NK-92 (cell line): ENCODE measurements around the gene KMT5B.

Experiments used
- DNase-seq: peaks from one replicate; lab custom pipeline; 2025; ENCODE audit not compliant: unreplicated experiment; lab: John Stamatoyannopoulos, UW

KMT5B gene

DNA sequence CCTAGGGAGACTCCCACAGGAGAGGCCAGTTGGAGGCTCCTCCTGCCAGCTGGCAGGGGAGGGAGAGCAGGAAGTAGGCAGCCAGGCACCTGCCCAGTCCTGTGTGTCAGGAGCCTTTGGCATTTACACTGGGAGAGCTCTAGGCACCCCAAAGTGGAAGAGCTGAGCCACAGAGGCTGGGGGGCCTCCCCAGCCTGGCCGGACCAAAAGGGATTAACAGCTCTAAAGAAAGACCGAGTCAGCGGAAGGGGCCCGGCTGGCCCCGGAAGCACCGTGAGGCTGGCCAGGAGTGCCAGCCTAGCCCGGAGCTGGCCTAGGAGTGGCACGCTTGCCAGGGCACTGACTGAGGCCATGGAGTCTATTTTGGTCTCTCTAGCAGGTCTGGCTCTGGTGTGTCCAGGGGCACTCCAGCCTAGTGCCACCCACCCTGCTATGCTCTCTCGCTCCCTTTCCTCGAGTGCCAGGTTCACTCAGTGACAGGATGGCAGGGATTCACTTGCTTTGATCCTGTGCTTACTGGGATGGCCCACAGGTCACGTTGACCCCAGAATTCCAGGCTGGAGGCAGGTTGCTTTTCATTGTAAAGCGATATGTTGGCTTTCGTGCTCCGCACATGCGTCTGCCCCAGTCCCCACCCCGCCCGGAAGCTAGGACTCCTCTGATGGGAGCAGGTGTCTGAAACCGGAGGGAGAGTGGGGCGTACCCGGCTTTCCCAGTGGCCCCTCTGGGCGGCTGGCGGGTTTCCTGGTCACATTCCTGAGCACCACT lies 3.3 kb upstream of the KMT5B start:
- DNase-seq: no peak

DNA sequence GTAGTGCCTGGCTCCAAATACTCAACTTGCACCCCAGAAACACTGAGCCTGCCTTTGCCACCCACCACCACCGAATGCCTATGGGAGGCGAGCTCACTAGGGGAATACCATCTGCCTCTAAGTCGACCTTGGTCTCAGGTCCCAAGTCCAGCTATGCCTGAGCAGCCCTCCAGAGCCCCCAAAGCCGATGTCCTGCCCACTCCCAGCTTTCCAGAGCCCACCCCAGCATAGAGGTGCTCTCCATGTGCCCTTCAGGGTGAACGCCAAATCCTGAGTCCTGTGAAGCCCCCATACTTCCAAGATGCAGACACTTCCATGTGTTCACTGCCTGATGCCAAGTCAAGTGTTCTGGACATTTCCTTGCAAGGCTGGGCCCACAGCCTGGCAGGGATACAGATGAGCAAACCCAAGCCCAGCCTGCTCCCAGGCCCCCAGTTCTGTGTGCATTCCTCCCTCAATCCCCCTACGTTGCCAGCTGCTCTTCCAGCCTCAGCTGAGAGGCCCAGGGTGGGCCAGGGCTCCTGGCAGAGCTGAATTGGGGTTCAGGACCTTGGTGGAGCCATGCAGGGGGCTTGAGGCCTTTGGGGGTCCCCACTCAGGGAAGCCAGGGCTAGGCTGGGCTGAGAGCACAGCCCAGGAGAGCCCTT lies 2.6 kb upstream of the KMT5B start:
- no peak for DNase-seq

DNA sequence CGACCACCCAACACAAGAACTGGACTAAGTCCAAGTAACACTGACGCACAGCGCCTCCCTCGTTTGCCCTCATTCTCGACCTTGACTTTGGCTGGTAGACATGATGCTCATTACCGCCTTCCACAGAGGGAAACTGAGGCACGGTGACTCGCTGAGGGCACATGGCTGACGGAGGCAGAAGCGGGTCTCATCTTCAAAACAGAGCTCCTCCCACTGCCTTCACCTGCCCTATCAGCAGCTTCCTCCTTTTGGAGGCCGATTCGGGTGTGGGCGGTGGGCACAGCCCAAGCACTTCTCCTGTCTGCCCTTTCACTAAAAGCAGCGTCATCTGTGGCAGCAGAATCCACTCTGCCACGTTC lies 2.0 kb upstream of the KMT5B start:
- no peak for DNase-seq

DNA sequence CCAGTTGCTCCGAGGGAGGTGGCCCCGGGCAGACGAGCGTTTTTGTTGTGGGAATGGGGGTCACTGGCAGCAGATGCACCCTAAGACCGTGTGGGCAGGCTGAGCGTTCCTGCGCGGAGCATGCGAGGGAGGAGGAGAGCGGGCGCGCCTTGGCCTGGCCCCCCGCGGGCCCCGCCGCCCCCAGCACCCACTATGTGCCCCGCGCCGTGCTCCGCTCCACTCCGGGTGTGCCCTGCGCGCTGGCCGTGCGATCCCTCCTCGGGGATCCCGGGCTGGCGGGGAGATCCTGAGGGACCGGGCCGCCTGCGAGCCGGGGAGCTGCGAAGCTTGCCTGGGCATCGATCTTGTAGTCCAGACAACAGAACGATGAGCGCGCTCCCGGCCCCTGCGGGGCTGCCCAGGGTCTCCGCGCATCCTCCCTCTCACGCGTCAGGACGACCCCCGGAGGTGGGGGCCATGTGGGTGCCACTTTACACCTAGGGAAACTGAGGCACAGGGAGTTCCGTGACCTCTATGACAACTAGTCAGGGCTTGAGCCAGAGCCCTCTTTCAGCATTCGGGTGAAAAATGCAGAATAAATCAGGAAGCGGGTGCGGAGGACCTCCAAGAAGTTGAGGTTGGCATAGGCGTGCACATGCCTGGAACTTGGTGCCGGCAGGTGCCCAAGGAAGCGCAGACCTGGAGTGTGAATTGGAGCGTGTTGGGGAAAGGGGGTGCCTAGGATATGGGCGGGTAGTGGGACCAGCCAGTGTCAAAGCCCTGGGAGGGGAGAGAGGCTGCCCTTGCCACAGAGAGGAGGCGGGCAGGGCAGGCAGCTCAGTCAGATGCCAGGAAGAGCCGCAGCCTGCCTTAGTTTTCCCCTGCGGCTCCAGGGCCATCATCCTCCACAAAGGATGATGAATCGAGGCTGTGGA lies 1.3 kb upstream of the KMT5B start:
- DNase-seq: no peak

DNA sequence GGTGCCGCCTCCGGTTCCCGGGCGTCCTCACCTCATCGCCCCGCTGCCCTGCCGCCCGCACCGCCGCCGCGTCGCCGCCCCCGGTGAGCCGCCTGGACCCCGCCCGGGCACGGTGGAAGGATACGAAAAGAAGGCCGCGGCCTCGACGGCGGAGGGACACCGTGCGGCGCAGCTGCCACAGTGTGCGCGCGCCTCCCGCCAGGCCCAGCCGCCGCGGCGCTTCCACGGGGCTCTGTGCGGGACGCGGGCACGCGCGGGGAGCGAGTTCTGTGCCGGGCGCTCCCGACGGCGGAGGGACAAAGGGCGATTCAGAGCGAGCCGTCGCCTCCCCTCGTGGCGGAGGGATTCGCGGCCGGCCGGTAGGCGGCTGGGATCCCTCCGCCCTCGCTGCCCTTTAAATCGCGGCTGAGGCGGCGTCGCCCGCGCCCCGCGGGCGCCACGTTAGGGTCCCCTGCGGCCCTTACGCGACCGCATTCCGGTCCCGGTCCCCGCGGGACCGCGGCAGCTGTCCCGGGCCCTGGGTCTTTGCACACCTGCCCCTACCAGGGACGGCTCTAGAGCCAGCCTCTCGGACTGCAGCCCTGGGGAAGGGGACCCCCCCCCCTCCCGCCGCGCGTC lies 568 bp upstream of the KMT5B start:
- DNase-seq: no peak

DNA sequence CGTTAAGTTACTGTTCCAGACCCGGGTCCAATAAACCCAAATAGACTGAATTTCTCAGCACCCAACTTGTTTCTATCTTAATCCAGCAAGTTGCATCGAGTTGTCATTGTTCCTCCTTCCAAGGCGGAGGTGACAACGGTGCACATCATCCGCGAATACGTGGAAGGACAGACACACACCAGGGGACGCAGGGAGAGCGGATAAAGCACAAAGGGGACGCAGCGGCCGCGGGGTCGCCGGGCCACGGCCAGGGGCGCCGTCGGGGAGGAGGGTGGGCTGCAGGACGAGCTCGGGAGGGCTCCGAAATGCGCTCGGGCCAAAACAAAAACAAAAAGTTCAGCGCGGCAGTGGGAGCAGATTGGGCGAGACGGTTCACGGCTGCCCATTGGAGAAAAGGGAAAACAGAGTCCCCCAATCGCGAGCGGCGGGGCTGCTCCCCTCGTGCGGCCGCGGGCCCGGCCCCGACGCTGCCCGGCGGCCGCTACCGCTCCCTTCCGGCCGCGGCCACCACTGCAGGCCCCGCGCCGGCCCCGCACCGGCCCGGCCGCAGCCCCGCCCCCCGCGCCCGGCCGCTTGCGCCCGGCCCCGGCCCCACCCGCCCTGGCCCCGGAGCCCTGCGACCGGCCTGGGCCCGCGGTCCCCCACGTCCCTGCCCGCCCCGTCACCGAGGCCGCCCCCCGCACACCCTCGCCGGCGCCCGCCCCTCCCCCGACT lies 518 bp downstream of the KMT5B start:
- no peak for DNase-seq

DNA sequence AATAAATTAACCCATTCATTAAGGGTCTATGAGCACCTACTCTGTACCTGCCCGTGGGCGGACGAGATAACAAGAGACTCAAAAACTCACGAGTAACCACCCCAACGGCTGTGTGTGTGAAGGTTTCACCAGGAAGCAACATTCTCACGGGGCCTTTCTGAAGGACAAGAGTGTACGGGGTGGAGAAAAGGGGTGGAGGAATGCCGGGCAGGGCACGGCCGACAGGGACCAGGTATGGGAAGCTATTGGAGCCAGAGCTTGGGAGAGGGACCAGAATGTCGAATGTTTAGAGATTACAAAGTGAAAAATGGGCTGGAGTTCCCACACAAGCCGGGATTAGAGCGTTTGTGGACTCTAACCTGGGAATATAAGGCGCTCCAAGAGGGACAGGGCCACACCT lies 1.6 kb downstream of the KMT5B start:
- DNase-seq: no peak

DNA sequence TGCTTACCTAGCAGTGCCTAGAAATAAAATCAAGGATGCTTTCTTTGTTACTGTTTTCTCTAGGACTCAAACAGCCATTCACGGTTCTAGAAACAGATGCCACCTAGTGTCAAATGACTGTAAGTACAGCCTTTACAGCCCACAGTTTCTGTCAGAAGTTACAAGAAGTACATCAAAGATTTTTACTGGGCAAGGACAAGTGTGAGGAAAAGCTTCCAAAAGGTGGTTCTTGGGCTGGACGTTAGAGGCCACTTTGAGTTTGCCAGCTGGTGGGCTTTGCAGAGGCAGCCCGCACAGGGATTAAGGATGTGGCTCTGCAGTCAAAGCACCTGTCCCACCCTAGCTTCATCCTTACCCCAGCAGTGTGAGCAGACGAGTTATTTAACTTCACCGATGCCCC lies 6.9 kb downstream of the KMT5B start:
- DNase-seq: no peak

DNA sequence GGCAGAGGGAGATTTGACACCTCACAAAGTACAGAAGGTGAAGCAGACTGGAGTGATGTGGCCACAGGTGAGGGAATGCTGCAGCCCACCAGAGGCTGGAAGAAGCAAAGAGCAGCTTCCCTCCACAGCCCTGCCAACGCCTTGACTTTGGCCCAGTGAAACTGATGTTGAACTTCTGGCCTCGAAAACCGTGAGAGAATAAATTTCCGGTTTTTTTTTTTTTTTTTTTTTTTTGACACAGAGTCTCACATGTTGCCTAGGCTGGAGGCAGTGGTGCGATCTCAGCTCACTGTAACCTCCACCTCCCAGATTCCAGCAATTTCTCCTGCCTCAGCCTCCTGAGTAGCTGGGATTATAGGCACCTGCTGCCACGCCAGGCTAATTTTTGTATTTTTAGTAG lies 8.7 kb downstream of the KMT5B start:
- DNase-seq: no peak

DNA sequence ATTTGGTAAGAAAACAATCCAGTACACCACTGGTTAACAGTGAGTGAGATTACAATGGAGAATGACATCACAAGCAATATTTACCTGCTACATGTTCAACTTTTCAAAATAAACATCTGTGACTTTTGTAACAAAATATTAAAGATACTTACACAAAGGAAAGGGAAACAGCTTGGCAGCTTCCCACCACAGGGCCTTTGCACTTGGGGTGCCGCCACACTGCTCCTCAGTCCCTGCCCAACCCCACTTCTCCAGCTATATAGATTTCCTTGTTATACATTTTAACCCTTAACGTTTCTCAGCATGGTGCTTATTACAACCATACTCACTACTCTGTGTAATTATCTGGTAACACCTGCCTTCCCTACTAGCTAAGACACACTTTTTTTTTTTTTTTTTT lies 10.9 kb downstream of the KMT5B start:
- DNase-seq: no peak

DNA sequence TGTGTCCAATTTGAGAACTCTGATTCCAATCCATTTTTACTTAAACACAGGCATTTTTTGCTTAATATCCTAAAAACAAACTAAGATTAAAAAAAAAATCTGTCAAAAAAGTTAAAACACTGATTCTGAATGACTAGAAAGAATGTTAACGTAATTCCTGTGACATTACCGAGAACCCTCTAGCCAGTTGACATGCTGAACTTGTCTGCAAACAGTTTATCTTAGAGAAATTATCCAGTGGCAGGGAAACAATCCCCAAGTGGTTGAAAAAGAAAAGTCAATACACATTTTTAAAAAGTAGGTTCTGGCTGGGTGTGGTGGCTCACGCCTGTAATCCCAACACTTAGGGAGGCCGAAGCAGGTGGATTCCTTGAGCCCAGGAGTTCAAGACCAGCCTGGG lies 11.6 kb downstream of the KMT5B start:
- DNase-seq: no peak

DNA sequence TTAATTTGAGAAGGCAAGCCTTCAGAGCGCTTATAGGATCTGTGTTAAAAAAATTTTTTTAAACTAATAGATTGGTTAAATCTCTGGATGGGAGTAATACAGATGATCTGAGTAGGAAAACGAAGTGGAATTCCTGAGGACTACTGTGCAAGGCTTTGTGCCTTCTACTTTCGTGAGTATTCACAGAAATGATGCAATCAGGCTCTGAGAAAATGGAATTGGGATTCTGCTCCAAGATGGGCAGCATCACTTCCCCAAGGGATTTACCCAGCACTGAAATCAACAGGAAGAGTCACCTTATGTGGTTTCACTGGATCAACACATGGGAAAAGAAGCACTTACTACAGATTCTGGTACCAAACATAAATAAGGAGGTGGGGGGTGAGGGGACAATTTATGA lies 12.5 kb downstream of the KMT5B start:
- no peak for DNase-seq

DNA sequence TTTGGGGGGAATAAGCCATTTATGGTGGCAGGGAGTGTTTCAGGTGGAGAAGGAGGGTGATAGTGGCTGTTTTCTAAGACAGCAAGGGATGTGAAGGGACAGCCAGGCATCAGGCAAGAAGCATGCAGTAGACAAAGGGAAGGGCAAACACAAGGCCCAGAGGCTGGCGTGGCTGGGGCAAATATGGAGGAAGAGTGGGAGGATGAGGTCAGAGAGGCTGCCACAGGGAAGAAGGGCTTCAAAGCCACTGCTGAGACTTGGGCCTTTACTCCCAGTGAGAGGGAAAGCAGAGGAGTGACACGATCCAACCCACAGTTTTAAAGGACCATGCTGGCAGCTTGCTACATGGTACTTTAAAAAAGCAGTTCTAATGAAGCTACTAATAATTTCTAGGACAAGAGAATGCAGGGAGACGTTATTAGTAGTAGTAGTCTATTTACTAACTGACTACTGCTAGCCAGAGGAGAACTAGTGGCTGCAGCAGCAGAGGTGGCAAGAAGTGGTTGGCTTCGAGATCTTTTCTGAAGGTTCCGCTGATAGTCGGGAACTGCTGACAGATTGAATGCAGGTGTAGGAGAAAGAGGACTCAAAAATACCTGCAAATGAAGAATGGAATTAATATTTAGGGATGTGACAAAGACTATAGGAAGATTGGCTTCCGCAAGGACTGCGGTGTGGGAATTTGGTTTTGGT lies 13.7 kb downstream of the KMT5B start:
- no peak for DNase-seq

DNA sequence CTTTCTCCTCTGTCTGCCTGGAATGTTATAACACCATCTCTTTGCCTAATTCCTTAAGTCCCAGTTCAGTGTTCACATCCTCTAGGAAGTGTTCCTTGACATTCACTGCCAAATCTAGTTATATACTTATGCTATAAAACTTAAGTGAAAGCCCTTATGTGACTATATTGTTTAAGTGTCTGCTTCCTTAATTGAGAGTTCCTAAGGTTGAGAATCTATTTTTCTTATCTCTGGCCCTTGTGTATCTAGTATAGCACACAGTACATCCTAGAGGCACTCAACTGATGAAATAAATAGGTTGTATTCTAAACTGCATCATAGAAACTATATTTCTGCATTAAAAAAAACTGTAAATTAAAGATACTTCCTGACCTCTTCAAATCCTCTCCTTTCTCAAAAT lies 16.9 kb downstream of the KMT5B start:
- no peak for DNase-seq

DNA sequence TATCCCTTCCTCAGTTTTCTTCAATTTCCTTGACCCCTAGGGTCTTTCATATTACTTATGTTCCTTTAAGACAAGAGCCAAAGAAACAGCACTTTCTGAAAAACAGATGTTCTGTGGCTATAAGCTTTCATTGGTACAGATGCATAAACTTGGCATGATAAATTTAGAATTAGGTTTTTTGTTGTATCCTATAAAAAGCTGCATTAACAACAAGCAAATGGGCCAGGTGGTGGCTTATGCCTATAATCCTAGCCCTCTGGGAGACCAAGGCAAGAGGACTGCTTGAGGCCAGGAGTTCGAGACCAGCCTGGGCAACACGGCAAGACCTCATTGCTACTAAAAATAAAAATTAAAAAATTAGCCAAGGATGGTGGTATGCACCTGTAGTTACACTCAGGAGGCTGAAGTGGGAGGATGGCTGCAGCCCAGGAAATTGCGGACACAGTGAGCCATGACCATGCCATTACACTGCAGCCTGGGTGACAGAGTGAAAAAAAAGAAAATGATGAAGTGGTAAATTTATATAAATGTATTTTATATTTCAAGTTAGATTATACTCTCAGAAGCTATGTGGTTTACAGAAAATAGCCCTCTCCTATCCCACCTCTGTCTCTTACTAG lies 18.3 kb downstream of the KMT5B start:
- no peak for DNase-seq

DNA sequence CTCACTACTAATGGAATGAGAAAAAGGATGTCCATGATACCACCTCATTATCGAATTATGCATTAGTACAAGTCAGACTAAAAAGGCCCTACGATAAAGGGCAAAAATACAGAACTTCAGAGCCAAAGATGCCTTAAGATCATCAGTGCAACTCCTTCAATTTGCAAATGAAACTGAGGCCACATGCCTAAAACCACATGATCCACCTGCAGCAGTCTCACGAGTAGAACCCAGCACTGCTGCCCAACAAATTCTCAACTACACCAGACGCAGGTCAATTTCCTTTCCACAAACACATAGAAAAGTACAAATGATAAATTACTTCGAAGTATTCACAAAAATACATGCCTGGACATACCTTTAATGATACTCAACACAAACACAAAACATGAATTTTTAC lies 20.1 kb downstream of the KMT5B start:
- DNase-seq: no peak

DNA sequence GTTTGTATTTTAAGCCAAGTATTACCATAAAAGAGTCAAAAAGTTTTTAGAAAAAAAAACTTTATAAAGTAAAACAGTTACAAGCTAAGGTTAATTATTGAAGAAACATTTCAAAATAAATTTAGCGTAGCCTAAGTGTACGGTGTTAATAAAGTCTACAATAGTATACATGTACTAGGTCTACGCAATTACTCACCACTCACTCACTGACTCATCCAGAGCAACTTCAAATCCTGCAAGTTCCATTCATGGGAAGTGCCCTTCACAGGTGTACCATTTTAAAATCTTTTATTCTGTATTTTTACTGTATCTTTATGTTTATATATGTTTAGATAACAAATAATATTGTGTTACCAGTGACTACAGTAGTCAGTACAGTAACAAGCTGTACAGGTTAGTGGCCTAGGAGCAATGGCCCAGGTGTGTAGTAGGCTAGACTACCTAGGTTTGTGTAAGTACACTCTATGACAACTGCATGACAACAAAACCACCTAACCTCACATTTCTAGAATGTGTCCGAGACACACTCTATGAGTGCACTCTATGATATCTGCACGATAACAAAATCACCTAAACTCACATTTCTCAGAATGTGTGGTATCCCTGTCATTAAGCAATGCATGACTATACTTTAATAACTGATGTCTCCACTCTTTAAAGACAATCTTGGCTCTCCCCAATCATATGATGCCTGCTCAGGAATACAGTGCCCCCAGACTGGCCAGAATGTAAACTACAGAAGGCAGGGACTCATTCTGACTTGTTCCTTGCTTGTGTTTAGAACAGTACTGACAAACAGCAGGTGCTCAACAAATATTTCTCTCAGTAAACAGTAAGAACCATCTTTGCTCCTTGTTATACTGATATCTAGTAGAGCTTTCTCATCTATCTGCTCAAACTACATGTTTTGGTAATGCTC lies 21.2 kb downstream of the KMT5B start:
- DNase-seq: no peak

DNA sequence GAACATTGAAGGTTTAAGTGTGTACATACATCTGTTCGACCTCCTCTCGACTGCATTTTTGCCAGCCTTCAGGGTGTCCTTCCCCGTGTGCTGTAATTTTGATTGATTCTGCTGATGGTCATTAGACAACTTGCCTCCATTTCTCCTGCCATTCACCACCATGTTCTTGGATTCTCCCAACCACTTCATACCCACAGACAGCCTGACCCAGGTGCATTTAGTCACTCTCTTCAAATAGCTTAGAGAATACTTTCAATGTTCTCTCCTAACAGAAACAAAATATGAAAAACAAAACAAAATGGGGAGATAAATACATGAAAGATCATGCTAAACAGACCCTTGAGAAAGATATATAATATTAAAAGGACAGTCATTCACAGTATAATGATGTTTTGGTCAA lies 23.2 kb downstream of the KMT5B start:
- DNase-seq: no peak

DNA sequence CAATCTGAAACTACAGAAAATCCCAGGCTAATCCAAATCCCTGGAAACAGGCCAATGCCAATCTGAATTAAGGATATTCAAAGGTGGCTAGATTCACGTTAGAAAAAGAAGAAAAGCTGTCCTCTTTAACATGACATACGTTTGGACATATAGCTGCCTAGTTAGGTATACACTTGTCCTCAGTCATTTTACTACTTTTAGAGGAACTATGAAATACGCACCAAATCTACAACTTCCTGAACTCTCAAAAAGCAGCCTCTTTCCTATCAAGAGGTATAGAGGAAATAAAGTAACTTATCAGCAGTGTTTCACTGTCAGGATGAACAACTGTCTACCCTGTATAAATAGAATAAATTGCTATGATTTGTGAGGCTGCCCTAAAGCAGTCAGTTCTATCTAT lies 24.0 kb downstream of the KMT5B start:
- DNase-seq: no peak
